A673 (cell line): ENCODE results near the gene PSENEN.

Source experiments
- EZH2 ChIP-seq: fragments of 200-600 bp; sonication (generic); IDR thresholded peaks from 2 replicates; pipeline ENCODE4 v1.6.1; 2017; ENCODE audit warnings: borderline replicate concordance, low read depth, mild to moderate bottlenecking, mixed read lengths, antibody characterized with exemption, low read length; ENCODE audit not compliant: poor library complexity, severe bottlenecking
- TF ChIP-seq, protein P1 (sequence below): fragments of 300-800, 200-600 bp; sonication (generic); conservative IDR thresholded peaks from 2 replicates; pipeline ENCODE4 v1.5.1; 2017; ENCODE audit warnings: low read depth, mild to moderate bottlenecking, antibody characterized with exemption, low read length, moderate library complexity, mixed read lengths

DNA sequence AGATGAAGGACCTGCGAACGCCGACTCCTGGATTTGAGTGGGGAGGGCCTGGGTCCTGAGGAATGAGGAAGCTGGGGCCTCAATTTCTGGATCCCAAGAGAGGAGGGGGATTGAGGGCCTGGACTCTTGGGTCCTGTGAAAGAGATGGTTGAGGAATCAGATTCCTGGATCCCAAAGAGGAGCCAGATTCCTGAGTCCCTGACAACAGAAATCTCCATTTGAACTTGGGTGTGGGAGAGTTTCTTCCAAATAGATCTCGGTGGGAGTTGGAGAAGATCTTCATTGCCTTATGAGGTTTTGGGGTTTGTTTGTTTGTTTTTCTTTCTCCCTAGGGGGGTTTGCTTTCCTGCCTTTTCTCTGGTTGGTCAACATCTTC is 624 bp downstream of the PSENEN start:
- TF ChIP-seq, protein P1, sequence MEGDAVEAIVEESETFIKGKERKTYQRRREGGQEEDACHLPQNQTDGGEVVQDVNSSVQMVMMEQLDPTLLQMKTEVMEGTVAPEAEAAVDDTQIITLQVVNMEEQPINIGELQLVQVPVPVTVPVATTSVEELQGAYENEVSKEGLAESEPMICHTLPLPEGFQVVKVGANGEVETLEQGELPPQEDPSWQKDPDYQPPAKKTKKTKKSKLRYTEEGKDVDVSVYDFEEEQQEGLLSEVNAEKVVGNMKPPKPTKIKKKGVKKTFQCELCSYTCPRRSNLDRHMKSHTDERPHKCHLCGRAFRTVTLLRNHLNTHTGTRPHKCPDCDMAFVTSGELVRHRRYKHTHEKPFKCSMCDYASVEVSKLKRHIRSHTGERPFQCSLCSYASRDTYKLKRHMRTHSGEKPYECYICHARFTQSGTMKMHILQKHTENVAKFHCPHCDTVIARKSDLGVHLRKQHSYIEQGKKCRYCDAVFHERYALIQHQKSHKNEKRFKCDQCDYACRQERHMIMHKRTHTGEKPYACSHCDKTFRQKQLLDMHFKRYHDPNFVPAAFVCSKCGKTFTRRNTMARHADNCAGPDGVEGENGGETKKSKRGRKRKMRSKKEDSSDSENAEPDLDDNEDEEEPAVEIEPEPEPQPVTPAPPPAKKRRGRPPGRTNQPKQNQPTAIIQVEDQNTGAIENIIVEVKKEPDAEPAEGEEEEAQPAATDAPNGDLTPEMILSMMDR, result no peak
- TF ChIP-seq EZH2, result no peak
